Medulla oblongata (tissue), 1 donor: ENCODE data around the gene CDH4.

Experiments
- DNase-seq: peaks from one replicate; pipeline ENCODE4 v3.0.0-alpha.2; 2015; ENCODE audit errors: extremely low spot score

CDH4 gene

DNA sequence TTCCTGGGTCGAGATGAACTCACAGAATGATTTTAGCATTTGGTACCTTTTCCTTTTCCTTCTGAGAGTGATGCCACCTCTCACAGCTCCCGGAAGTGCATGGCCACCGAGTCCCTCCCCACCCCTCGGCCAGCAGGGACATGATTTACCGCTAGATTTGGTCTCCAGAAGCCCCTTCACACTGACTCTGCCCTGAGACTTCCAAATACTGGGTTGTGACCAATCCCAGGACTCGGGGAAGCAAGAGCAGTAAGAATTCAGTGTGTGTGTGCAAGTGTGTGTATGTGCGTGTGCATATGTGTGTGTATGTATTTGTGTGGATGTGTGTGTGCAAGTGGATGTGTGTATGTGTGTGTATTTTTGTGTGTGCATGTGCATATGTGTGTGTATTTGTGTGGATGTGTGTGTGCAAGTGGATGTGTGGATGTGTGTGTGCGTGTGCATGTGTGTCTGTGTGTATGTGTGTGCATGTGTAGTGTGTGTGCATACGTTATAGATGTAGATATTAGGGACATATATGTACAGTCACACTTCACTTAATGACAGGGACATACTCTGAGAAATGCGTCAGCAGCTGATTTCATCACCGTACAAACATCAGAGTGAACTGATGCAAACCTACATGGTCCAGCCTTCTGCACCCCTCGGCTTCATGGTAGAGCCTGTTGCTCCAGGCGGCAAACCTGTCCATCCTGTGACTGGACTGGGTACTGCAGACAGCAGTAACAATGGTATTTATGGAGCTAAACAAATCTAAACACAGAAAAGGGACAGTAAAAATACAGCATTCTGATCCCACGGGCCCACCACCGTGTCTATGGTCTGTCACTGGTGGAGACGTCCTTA, 439.2 kb downstream of the CDH4 start:
- DNase-seq = no peak

DNA sequence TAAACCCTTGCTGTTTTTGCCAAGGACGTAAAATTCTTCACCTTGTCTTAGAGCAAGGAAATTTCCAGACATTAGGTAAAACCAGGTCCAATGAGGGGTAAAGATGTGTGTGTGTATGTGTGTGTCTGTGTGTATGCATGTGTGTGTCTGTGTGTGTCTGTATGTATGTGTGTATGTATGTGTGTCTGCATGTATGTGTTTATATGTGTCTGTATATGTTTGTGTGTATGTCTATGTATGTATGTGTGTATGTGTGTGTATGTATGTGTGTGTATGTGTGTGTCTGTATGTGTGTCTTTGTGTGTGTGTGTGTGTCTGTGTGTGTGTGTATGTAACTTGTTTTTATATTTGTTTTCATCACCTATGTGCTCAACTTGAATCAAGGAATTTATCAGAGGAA, 439.9 kb downstream of the CDH4 start:
- DNase-seq = no peak

- DNase-seq = no peak
Observed at GRCh38 chr20:61692479-61692878, 440.4 kb downstream of the CDH4 start.

GRCh38 chr20:61693055-61693600, 441.1 kb downstream of the CDH4 start:
- DNase-seq = no peak

GRCh38 chr20:61694682-61695081, 442.6 kb downstream of the CDH4 start:
- no peak for DNase-seq

- no peak for DNase-seq
Observed at GRCh38 chr20:61695741-61696140, 443.7 kb downstream of the CDH4 start.

- DNase-seq = no peak
Observed at GRCh38 chr20:61696181-61696735, 444.2 kb downstream of the CDH4 start.

- no peak for DNase-seq
Observed at GRCh38 chr20:61697666-61698597, 445.9 kb downstream of the CDH4 start.

GRCh38 chr20:61698598-61699494, 446.8 kb downstream of the CDH4 start:
- DNase-seq = no peak

DNA sequence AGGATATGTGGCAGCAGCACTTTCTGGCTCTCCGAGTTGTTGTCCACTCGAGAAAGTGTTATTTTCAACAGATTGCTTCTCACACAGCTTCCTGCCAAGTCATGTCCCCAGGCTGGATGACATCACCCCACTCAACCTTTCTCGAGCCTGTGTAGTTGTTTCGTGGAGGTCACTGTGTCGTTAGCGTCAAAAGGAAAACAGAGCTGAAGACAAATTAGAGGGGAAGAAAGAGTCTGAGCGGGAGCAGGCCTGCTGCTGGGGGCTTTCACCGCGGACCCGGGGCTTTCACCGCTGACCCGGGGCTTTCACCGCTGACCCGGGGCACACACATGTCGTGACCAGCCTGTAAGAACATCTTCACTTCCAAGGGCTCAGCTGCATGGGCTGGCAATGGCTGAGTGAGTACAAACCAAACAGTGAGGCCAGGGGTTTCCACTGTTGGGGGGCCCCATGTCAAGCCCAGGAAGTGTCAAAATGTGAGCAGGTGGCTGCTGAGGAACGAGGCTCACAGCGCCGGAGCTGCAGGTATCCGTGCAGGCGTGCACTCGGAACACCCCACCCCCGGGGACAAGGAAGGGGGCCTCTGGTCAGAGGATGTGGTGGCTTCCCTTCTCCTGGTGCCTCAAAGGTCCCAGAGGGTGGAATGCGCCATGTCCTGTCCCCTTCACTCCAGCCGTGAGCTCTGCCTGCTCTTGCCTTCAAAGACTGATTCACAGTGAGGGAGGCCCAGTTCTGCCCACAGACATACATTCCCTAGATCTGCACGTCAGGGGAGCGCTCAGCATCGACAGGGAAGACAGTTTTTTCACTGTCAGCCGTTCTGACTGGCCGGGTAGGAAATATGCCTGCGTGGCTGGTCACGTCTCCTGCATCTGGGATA, 447.7 kb downstream of the CDH4 start:
- no peak for DNase-seq

- no peak for DNase-seq
Observed at GRCh38 chr20:61700595-61701140, 448.6 kb downstream of the CDH4 start.

- no peak for DNase-seq
Observed at GRCh38 chr20:61701401-61701800, 449.3 kb downstream of the CDH4 start.

DNA sequence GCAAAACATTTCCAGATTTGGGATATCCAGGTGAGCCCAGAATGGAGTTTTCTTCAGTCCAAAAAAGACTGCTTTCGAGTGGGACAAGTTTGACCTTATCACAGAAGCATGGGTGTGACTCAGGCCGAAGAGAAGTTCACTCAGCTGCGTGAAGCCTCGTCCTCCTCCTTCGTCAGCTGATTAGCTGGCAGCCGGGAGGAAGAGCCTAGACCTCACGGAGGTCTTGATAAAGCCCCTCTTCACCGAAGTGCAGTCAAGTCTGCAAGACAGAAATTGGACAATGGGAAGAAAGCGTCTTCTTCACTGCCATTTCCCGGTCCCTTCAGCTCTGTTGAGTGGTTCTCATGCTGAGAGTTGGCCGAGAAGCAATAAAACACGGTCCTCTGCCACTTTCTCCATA, 449.7 kb downstream of the CDH4 start:
- no peak for DNase-seq

GRCh38 chr20:61702246-61702645, 450.2 kb downstream of the CDH4 start:
- DNase-seq = no peak

DNA sequence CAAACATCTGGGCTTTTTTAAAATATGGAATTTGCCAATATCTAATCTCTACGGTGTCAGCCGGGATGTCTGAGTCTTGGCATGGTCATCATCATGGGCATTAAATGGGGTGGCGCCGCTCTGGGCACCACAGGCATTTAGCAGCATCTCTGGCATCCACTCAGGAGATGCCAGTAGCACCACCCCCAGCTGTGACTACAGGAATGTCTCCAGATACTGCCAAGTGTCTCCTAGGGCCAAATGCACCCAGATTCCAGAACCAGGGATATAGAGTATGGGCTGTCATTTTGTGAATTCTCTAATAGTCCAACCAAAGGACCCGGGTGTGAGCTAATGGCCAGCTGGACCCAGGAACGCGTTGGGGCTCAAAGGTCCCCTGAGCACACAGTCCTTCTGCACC, 452.6 kb downstream of the CDH4 start:
- DNase-seq = no peak

DNA sequence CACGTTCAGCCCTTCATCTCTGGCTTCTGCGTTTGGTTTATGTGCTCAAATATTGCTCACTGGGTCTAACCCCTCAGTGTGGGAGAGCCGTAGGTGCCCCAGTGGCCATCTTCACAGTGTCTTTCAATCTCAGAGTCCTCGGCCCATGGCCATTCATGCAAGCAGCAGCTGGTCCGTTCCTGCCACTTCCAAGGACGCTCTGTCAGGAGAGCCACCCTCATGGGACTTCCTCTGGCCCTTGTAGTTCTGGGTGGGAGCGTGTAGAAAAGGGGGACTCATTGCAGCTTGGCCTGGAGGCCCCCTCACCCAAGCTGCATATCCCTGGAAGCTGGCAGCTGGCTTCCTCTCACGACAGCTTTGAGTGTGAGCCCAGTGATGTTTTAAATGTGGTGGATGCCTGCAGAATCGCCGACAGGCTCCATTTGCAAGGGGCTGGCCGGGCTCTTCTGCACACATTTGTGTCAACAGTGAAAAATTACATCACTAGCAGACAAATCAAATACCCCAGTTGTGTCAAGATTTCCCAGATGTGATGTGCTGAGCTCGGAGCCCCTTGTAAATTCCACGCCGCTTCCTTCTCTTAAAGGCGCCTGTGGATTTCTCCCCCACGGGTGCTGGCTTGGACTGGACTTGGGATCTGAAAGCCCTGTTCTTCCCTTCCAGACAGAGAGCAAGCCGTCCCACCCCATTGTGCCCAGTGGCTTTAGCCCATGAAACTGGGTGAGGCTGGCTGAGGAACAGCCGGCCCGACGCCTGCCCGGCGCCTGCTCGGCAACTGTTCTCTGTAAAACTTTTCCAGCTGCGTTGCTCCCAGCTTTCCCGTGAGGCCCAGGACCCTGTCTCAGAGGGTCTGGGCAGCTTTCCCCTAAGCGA, 453.6 kb downstream of the CDH4 start:
- no peak for DNase-seq

DNA sequence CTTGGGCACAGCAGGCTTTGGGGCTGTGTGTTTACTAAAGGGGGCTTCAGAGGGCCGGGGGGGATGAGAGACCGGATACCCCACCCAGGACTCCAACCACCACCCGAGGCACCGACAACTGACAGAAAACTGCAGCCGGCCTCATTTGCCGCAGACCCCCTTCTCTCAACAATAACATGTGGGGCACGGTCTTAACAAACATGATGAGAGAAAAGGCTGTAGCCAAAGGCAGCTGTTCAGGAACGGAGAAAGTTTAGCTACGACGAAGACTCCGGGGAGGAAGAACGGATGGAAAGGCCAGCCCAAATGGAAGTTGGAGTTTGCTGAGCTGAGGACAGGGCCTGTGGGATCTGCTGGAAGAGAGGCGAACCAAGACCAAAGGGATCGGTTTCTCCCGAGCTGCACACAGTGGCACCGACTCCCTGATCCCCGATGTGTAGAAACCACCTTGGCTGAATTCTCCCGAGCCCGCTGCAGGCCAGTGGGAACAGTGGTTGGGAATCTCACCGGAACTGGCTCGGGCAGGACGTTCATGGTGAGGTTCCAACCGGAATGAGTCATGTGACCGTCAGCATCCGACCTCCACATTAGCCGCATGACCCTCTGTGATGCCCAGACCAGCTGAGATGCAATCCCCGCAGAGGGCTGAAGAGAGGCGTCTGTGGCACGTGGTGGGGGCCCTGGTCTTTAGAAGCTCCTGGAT, 454.3 kb downstream of the CDH4 start:
- no peak for DNase-seq

DNA sequence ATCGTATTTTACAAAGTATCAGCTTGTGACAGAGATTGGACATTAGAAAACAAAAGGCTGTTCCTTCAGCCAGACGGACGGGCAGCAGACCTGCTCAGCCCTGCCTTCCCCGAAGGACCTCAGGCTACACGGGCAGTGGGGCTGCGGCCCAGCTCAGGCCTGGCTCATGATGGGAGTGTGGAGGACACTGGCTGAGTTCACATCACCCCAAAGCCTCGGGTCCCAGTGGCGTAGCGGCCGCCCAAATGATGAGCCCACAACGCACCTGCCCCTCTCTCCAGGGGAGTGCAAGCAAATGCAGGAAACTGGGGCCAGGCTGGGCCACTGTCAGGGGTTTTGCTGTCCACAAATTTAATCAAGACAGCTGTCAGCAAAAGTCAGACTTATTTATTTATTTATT, 456.8 kb downstream of the CDH4 start:
- no peak for DNase-seq
